ENCODE data around the gene MINK1.
"Not testable (repeated sequence)": the region's sequence is repeated elsewhere in the genome, so short reads cannot be mapped to it uniquely, and the experiment has no call there.

Gene MINK1

GRCh38 chr17:4811471-4811870, 21.7 kb upstream of the MINK1 start:
- no peak for DNase-seq (ENCODE audit: low read depth in 2 of 2)

- DNase-seq (ENCODE audit: low read depth in 2 of 2): no peak
Measured at GRCh38 chr17:4812690-4813089, 20.4 kb upstream of the MINK1 start.

GRCh38 chr17:4815043-4815675, 18.0 kb upstream of the MINK1 start:
- DNase-seq (ENCODE audit: low read depth in 2 of 2): no peak

- no peak for DNase-seq (ENCODE audit: low read depth in 2 of 2)
Measured at GRCh38 chr17:4816826-4817225, 16.3 kb upstream of the MINK1 start.

- no peak for DNase-seq (ENCODE audit: low read depth in 2 of 2)
Measured at GRCh38 chr17:4818276-4818675, 14.9 kb upstream of the MINK1 start.

GRCh38 chr17:4822835-4823234, 10.3 kb upstream of the MINK1 start:
- DNase-seq (ENCODE audit: low read depth in 2 of 2): no peak

GRCh38 chr17:4823373-4824089, 9.6 kb upstream of the MINK1 start:
- no peak for DNase-seq (ENCODE audit: low read depth in 2 of 2)

GRCh38 chr17:4827399-4827798, 5.7 kb upstream of the MINK1 start:
- DNase-seq (ENCODE audit: low read depth in 2 of 2): no peak

GRCh38 chr17:4832829-4833177, 337 bp upstream of the MINK1 start:
- DNase-seq (ENCODE audit: low read depth in 2 of 2): not testable (repeated sequence)

GRCh38 chr17:4833941-4834680, 971 bp downstream of the MINK1 start:
- DNase-seq (ENCODE audit: low read depth in 2 of 2): no peak

GRCh38 chr17:4834681-4835020, 1.5 kb downstream of the MINK1 start:
- no peak for DNase-seq (ENCODE audit: low read depth in 2 of 2)

- DNase-seq (ENCODE audit: low read depth in 2 of 2): no peak
Measured at GRCh38 chr17:4836221-4836620, 3.1 kb downstream of the MINK1 start.

- no peak for DNase-seq (ENCODE audit: low read depth in 2 of 2)
Measured at GRCh38 chr17:4837471-4838308, 4.5 kb downstream of the MINK1 start.

GRCh38 chr17:4838309-4838785, 5.2 kb downstream of the MINK1 start:
- DNase-seq (ENCODE audit: low read depth in 2 of 2): no peak

- no peak for DNase-seq (ENCODE audit: low read depth in 2 of 2)
Measured at GRCh38 chr17:4839221-4839620, 6.1 kb downstream of the MINK1 start.

- DNase-seq (ENCODE audit: low read depth in 2 of 2): no peak
Measured at GRCh38 chr17:4839965-4840892, 7.1 kb downstream of the MINK1 start.

GRCh38 chr17:4840893-4841242, 7.7 kb downstream of the MINK1 start:
- no peak for DNase-seq (ENCODE audit: low read depth in 2 of 2)

- no peak for DNase-seq (ENCODE audit: low read depth in 2 of 2)
Measured at GRCh38 chr17:4842376-4842775, 9.2 kb downstream of the MINK1 start.

- DNase-seq (ENCODE audit: low read depth in 2 of 2): no peak
Measured at GRCh38 chr17:4843321-4844000, 10.3 kb downstream of the MINK1 start.

- DNase-seq (ENCODE audit: low read depth in 2 of 2): no peak
Measured at GRCh38 chr17:4845118-4845517, 12.0 kb downstream of the MINK1 start.
